ENCODE data around the gene PIK3R6.

The PIK3R6 gene

GRCh38 chr17:8788998-8789397 lies 78.5 kb downstream of the PIK3R6 start:
- H3K4me3 ChIP-seq (replicated peaks; ENCODE audit: low read depth, low read length) = no peak overlapping the region
- no peak for DNase-seq (ENCODE audit: extremely low read depth, low read depth)
- TF ChIP-seq CTCF (IDR thresholded peaks at IDR 0.05; ENCODE audit: low read depth, low read length, missing control alignments) = no peak

GRCh38 chr17:8785547-8786413 lies 81.7 kb downstream of the PIK3R6 start:
- TF ChIP-seq CTCF (IDR thresholded peaks at IDR 0.05; ENCODE audit: low read depth, low read length, missing control alignments) = peak; percentile 94
- DNase-seq (ENCODE audit: extremely low read depth, low read depth) = peak; percentile 45
- no peak overlapping the region for H3K4me3 ChIP-seq (replicated peaks; ENCODE audit: low read depth, low read length)

- no peak for TF ChIP-seq CTCF (IDR thresholded peaks at IDR 0.05; ENCODE audit: low read depth, low read length, missing control alignments)
- no peak overlapping the region for H3K4me3 ChIP-seq (replicated peaks; ENCODE audit: low read depth, low read length)
- DNase-seq (ENCODE audit: extremely low read depth, low read depth) = no peak
Observed at GRCh38 chr17:8782176-8782575, 85.3 kb downstream of the PIK3R6 start.

GRCh38 chr17:8781776-8782175 lies 85.7 kb downstream of the PIK3R6 start:
- no peak for TF ChIP-seq CTCF (IDR thresholded peaks at IDR 0.05; ENCODE audit: low read depth, low read length, missing control alignments)
- no peak overlapping the region for H3K4me3 ChIP-seq (replicated peaks; ENCODE audit: low read depth, low read length)
- no peak for DNase-seq (ENCODE audit: extremely low read depth, low read depth)

- no peak for DNase-seq (ENCODE audit: extremely low read depth, low read depth)
- H3K4me3 ChIP-seq (replicated peaks; ENCODE audit: low read depth, low read length) = no peak overlapping the region
- no peak for TF ChIP-seq CTCF (IDR thresholded peaks at IDR 0.05; ENCODE audit: low read depth, low read length, missing control alignments)
Observed at GRCh38 chr17:8776881-8777280, 90.6 kb downstream of the PIK3R6 start.

GRCh38 chr17:8776248-8776647 lies 91.2 kb downstream of the PIK3R6 start:
- no peak for TF ChIP-seq CTCF (IDR thresholded peaks at IDR 0.05; ENCODE audit: low read depth, low read length, missing control alignments)
- no peak overlapping the region for H3K4me3 ChIP-seq (replicated peaks; ENCODE audit: low read depth, low read length)
- no peak for DNase-seq (ENCODE audit: extremely low read depth, low read depth)

Data from HFF-Myc (cell line).